ENCODE results near the gene BPNT1. TPM values are rescaled to one million over a fixed set of nuclear protein-coding genes. Genes with fewer than 3 reads are reported as not detected.

Gene BPNT1
- total RNA-seq, 1 donor from 2014 or later = 21.4 TPM

DNA sequence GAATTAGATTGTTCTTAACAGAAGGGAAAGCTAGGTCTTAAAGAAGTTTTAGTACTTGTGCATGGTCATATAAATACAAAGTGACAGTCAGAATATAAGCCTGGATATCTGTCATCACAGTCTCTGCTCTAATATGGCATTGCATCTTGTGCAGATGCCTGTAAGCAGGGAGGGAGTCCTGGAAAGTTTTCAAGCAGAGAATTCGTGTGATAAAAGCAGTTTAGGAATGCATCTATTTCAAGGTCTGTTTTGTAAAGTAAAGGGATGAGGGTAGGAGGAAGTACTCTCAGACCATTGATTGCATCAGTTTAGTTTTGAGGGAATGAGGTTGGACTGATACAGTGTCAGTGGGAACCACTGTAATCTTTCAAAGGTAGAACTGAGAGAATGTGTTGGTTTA, 35.0 kb upstream of the BPNT1 start:
- TF ChIP-seq, protein P1, sequence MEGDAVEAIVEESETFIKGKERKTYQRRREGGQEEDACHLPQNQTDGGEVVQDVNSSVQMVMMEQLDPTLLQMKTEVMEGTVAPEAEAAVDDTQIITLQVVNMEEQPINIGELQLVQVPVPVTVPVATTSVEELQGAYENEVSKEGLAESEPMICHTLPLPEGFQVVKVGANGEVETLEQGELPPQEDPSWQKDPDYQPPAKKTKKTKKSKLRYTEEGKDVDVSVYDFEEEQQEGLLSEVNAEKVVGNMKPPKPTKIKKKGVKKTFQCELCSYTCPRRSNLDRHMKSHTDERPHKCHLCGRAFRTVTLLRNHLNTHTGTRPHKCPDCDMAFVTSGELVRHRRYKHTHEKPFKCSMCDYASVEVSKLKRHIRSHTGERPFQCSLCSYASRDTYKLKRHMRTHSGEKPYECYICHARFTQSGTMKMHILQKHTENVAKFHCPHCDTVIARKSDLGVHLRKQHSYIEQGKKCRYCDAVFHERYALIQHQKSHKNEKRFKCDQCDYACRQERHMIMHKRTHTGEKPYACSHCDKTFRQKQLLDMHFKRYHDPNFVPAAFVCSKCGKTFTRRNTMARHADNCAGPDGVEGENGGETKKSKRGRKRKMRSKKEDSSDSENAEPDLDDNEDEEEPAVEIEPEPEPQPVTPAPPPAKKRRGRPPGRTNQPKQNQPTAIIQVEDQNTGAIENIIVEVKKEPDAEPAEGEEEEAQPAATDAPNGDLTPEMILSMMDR (IDR thresholded peaks at IDR 0.05; ENCODE audit: insufficient read depth, low read length, poor library complexity, severe bottlenecking) = no peak
- DNase-seq (ENCODE audit: low read depth) = no peak
- Histone ChIP-seq H3K4me3 (ENCODE audit: low read depth, low read length) (no peak overlapping the region), H3K27me3 (ENCODE audit: control insufficient read depth, insufficient read depth, low read length) (no peaks in the 10 kb centered on the region), H3K36me3 (ENCODE audit: control insufficient read depth, insufficient read depth, low read length) (no peaks in the 10 kb centered on the region)

DNA sequence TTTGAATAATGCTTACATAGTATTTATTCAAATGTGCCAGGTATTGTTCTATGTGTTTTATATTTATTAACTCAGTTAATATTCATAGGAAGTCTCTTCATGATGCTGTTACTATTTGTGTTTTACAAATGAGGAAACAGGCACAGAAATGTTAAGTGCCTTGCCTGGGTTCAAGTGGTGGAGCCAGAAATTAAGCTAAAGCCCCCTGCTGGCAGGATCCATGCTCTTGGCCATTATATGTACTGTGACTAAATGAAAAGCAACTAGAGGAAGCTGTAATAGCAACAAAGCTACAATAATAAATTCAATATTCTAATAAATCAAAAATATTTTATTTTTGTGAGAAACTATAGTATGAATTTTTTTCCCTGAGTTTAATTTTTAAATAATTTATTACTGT, 34.3 kb upstream of the BPNT1 start:
- no peaks in the 10 kb centered on the region for H3K27me3 ChIP-seq (ENCODE audit: control insufficient read depth, insufficient read depth, low read length)
- no peaks in the 10 kb centered on the region for H3K36me3 ChIP-seq (ENCODE audit: control insufficient read depth, insufficient read depth, low read length)
- TF ChIP-seq, protein P1 (IDR thresholded peaks at IDR 0.05; ENCODE audit: insufficient read depth, low read length, poor library complexity, severe bottlenecking) = peak; percentile 33
- no peak overlapping the region for H3K4me3 ChIP-seq (ENCODE audit: low read depth, low read length)
- no peak for DNase-seq (ENCODE audit: low read depth)

DNA sequence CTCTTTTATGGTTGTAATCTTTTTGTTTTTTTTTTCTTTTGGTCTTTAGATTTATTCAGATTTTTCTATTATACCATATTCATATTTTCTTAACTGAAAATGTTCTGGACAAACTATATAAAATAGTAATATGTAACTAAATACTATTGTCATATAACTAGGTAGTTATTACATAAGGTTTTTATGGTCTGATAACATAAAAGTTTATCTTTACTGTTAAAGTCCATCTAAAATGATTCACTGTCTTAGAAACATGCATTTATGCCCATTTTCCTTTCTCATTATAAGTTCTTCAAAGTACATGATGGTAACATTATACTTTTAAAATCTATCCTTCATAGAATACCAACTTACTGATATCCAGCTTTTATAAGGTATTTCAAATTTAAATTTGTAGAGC, 33.5 kb upstream of the BPNT1 start:
- TF ChIP-seq, protein P1 (IDR thresholded peaks at IDR 0.05; ENCODE audit: insufficient read depth, low read length, poor library complexity, severe bottlenecking) = no peak
- Histone ChIP-seq H3K27me3 (ENCODE audit: control insufficient read depth, insufficient read depth, low read length) (no peaks in the 10 kb centered on the region), H3K36me3 (ENCODE audit: control insufficient read depth, insufficient read depth, low read length) (no peaks in the 10 kb centered on the region), H3K4me3 (ENCODE audit: low read depth, low read length) (no peak overlapping the region)
- no peak for DNase-seq (ENCODE audit: low read depth)

DNA sequence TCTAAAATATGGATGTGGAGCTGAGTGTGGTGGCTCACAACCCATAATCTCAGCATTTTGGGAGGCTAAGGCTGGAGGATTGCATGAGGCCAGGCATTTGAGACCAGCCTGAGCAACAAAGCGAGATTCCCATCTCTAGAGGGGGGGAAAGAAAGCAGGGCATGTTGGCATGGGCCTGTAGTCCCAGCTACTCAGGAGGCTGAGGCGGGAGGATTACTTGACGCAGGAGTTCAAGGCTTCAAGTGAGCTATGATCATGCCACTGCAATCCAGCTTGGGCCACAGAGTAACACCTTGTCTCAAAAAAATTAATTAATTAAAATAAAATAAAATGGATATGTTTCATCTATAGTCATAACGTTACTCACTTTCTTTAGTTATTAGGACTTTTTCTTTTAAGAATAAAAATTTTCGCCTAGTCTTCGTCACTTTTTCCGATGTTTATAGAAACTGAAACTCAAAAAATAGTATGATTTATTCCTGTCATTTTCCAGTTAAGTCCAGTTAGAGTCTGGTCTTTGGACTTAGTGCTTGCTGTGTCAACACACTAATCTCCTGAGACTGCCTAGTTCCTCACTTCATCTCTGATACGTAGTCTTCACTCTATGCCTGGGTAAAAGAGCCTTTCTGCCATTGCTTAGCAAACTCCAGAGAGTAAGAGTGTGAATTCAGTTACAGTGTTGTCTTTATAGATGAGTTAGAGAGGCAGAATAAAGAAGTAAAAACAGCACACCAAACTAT, 32.4 kb upstream of the BPNT1 start:
- H3K4me3 ChIP-seq (ENCODE audit: low read depth, low read length) = no peak overlapping the region
- no peak for DNase-seq (ENCODE audit: low read depth)
- TF ChIP-seq, protein P1 (IDR thresholded peaks at IDR 0.05; ENCODE audit: insufficient read depth, low read length, poor library complexity, severe bottlenecking) = no peak

DNA sequence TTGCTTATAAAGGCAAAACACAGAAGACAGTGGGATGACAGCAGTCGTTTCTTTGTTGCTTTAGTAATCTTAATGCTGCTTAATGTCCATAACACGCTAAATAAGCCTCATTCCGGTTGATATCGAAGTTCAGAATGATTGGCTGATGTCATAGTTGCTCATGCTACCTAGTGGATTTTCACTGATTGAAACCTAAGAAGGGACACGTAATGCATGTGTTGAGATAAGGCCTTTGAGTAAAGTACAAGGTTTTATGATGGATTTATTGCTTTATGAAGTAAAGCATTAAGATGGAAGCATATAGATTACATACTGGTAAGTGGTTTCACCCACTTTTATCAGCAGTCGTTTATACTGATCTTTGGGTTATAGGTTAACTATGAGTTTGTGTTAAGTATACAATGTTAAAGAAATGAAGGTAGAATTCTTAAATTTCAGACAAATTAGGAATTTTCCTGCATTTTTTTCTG, 29.5 kb upstream of the BPNT1 start:
- H3K4me3 ChIP-seq (ENCODE audit: low read depth, low read length) = no peak overlapping the region
- TF ChIP-seq, protein P1 (IDR thresholded peaks at IDR 0.05; ENCODE audit: insufficient read depth, low read length, poor library complexity, severe bottlenecking) = no peak
- DNase-seq (ENCODE audit: low read depth) = no peak

More for the DNA sequence above, 32.4 kb upstream of the BPNT1 start:
- H3K27me3 ChIP-seq (ENCODE audit: control insufficient read depth, insufficient read depth, low read length) = no peaks in the 10 kb centered on the region
- no peaks in the 10 kb centered on the region for H3K36me3 ChIP-seq (ENCODE audit: control insufficient read depth, insufficient read depth, low read length)

More for the DNA sequence above, 29.5 kb upstream of the BPNT1 start:
- H3K36me3 ChIP-seq (ENCODE audit: control insufficient read depth, insufficient read depth, low read length) = no peaks in the 10 kb centered on the region
- H3K27me3 ChIP-seq (ENCODE audit: control insufficient read depth, insufficient read depth, low read length) = no peaks in the 10 kb centered on the region
